Chondrocyte (in vitro differentiated cells): ENCODE data around the gene PANK4. TPM values are rescaled to one million over a fixed set of nuclear protein-coding genes. Genes with fewer than 3 reads are reported as not detected.
A peak's percentile ranks its signal among the peaks of the same experiment; 100 is the strongest.

ENCODE experiments used
- DNase-seq: peaks from one replicate; pipeline ENCODE4 v3.0.0; 2021; ENCODE audit warnings: mixed read lengths, low spot score
- H3K27ac Mint-ChIP-seq: one replicate; pipeline ENCODE4 v1.8.0; 2021; ENCODE audit warnings: mild to moderate bottlenecking, moderate library complexity, mixed read lengths; ENCODE audit not compliant: unreplicated experiment
- H3K27me3 Mint-ChIP-seq: 2 replicates; pipeline ENCODE4 v1.8.0; 2021; ENCODE audit warnings: low read depth, mixed read lengths
- H3K36me3 Mint-ChIP-seq: 2 replicates; pipeline ENCODE4 v1.8.0; 2021; ENCODE audit warnings: low read depth, mixed read lengths
- H3K4me1 Mint-ChIP-seq: 2 replicates; pipeline ENCODE4 v1.8.0; 2021; ENCODE audit warnings: low read depth, mild to moderate bottlenecking, mixed read lengths
- H3K4me3 Mint-ChIP-seq: one replicate; pipeline ENCODE4 v1.8.0; 2021; ENCODE audit warnings: mild to moderate bottlenecking, moderate library complexity, mixed read lengths; ENCODE audit not compliant: unreplicated experiment
- H3K9me3 Mint-ChIP-seq: 2 replicates; pipeline ENCODE4 v1.8.0; 2021; ENCODE audit warnings: low read depth, mixed read lengths
- total RNA-seq: library from RNA; stranded (reverse); gene quantifications from 3 replicates; pipeline ENCODE4 v1.2.1, GENCODE V29; 2021
- TF ChIP-seq, protein P1 (sequence below): fragments of 200-600 bp; sonication (generic); IDR thresholded peaks from 2 replicates; pipeline ENCODE4 v1.5.0; 2021; ENCODE audit warnings: antibody characterized with exemption, mild to moderate bottlenecking, moderate library complexity

The PANK4 gene
- total RNA-seq, 1 donor from 2014 or later, result 19.6 TPM

DNA sequence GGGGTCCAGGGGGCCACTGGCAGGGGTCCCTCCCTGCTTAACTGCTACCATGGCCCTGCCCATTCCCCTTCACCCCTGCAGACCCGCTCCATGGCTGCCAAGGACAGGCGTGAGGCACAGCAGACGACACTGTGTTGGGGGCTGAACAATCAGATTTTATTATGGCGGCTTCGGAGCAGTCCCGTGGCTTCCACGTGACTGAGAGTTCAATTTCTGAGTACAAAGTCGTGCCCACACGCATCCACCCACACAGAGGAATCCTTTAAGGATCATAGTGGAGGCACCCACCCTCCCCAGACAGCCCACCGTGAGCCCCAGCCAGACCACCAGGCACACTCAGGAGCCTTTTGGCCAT is 2.2 kb upstream of the PANK4 start:
- Mint-ChIP-seq H3K9me3 (no peaks in the 10 kb centered on the region), H3K27ac (no peak overlapping the region), H3K36me3 (no peaks in the 10 kb centered on the region), H3K4me1 (peaks cover 44% of the 10 kb centered on the region), H3K27me3 (no peaks in the 10 kb centered on the region), H3K4me3 (no peak overlapping the region)
- TF ChIP-seq, protein P1, sequence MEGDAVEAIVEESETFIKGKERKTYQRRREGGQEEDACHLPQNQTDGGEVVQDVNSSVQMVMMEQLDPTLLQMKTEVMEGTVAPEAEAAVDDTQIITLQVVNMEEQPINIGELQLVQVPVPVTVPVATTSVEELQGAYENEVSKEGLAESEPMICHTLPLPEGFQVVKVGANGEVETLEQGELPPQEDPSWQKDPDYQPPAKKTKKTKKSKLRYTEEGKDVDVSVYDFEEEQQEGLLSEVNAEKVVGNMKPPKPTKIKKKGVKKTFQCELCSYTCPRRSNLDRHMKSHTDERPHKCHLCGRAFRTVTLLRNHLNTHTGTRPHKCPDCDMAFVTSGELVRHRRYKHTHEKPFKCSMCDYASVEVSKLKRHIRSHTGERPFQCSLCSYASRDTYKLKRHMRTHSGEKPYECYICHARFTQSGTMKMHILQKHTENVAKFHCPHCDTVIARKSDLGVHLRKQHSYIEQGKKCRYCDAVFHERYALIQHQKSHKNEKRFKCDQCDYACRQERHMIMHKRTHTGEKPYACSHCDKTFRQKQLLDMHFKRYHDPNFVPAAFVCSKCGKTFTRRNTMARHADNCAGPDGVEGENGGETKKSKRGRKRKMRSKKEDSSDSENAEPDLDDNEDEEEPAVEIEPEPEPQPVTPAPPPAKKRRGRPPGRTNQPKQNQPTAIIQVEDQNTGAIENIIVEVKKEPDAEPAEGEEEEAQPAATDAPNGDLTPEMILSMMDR, result no peak
- DNase-seq, result no peak

DNA sequence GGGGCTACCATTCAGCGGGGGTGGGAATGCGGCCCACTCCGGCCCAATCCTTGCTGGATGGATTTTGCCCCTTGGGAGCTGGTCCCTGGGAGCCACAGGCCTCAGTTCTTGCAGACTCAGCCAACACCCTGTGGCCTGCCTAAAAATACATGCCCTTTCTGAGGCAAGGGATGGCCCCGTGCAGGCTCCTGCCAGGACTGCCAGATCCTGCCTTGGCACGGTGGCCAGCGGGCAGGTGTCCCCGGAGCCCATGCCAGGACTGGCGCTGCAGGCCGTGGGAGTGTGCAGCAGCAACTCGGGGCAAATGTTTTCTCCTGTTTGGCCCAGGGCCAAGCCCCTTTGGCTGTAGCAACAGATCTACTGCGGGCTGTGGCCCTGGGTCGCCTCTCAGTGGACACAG is 1.6 kb upstream of the PANK4 start:
- no peak for DNase-seq
- Mint-ChIP-seq H3K36me3 (no peaks in the 10 kb centered on the region), H3K9me3 (no peaks in the 10 kb centered on the region), H3K4me1 (peaks cover 45% of the 10 kb centered on the region), H3K27ac (no peak overlapping the region), H3K4me3 (no peak overlapping the region), H3K27me3 (no peaks in the 10 kb centered on the region)
- TF ChIP-seq, protein P1, result no peak

DNA sequence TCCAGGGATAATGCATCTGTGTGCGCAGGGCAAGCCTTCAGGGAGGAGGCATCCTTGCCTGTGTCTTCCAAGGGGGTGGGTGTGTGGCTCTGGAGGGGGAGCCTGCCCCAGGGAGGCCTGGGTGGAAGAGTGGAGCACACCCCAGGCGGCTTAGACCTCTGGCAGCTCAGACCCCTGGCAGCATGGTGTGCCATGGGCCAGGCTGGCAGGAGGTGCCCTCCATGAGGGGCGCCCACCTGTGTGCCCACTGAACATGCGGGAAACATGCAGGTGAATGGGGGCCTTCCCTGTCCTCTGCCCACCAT is 1.1 kb upstream of the PANK4 start:
- Mint-ChIP-seq H3K36me3 (no peaks in the 10 kb centered on the region), H3K27me3 (no peaks in the 10 kb centered on the region), H3K27ac (no peak overlapping the region), H3K4me3 (no peak overlapping the region), H3K9me3 (no peaks in the 10 kb centered on the region), H3K4me1 (peaks cover 45% of the 10 kb centered on the region)
- DNase-seq, result no peak
- TF ChIP-seq, protein P1, result no peak

DNA sequence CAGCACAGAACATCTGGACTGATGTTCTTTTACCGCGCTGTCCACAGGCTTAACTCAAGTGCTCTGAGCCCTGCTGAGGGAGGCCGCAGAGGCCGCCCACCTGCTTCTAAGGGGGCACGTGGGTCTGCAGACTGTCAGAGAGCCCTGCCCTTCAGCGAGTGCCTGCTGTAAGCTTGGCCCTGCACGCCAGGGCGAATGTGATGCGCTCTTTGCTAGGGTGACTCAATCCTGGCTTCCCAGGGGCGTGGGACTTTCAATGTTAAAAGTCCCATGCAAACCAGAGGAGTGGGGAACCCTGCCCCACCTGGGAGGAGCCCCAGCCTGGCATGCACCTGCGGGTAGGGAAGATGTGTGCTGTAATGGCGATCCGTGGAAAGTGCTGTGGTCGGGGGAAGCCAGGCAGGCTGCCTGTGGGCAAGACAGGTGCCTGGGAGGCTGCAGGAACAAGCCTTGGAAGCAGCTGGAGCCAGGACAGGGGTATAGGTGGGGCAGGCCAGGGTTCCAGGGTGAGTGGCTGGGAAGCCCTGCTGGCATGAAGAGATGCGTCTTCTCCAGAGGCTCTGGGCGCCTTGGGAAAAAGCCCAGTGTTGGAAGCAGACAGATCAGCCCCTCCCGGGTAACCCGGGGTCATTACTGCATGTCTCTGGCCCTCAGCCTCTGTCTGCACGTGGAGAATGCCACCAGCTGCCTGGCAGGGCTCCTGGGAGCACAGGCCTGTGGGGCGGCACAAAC is 594 bp upstream of the PANK4 start:
- TF ChIP-seq, protein P1, result no peak
- Mint-ChIP-seq H3K9me3 (no peaks in the 10 kb centered on the region), H3K4me1 (peaks cover 45% of the 10 kb centered on the region), H3K27ac (peak overlapping the region; percentile 78), H3K36me3 (no peaks in the 10 kb centered on the region), H3K4me3 (peak overlapping the region; percentile 22), H3K27me3 (no peaks in the 10 kb centered on the region)
- DNase-seq, result no peak

DNA sequence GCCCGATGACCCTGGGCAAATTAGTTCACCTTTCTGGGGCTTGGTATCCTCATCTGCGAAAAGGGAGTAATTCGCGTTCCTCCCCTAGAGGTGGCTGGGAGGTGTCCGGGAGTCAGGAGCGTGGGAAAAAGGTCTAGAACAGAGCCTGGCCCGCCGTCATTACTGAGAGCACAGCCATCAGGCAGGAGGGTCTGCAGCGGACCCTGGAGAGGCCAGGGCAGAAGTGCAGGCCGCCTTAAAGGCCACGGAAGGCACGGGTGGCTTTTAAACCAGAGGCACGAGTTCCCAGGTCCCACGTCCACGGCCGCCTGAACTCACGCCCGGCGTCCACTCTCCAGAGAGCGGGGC is 850 bp downstream of the PANK4 start:
- DNase-seq, result no peak
- peaks cover 42% of the 10 kb centered on the region for H3K4me1 Mint-ChIP-seq
- TF ChIP-seq, protein P1, result no peak
- peaks cover 6% of the 10 kb centered on the region for H3K36me3 Mint-ChIP-seq
- H3K27ac Mint-ChIP-seq, result peak overlapping the region; percentile 71
- H3K9me3 Mint-ChIP-seq, result no peaks in the 10 kb centered on the region
- H3K4me3 Mint-ChIP-seq, result peak overlapping the region; percentile 83
- no peaks in the 10 kb centered on the region for H3K27me3 Mint-ChIP-seq
